ENCODE measurements around the gene ALPI.

- no peak for TF ChIP-seq CTCF (IDR thresholded peaks at IDR 0.05)
- no peak for TF ChIP-seq EZH2 (IDR thresholded peaks at IDR 0.05)
- no peak for TF ChIP-seq EZH2phosphoT487 (IDR thresholded peaks at IDR 0.05)
Observed at GRCh38 chr2:232411901-232412629, 43.9 kb upstream of the ALPI start.
